ENCODE measurements around the gene TRIP13.
"Not testable (repeated sequence)": the region's sequence is repeated elsewhere in the genome, so short reads cannot be mapped to it uniquely, and the experiment has no call there.

- TF ChIP-seq POLR2AphosphoS5 (IDR thresholded peaks at IDR 0.05; ENCODE audit: borderline replicate concordance, low read depth, low read length); EZH2 (IDR thresholded peaks at IDR 0.05); FOXP2 (optimal IDR thresholded peaks at IDR 0.05; ENCODE audit: control extremely low read depth, extremely low read length, insufficient read depth): not testable (repeated sequence)
Measured at GRCh38 chr5:934381-934967, 41.8 kb downstream of the TRIP13 start.
